Upper lobe of left lung (tissue), 4 donors: ENCODE data around the gene SMOC1.

ENCODE experiments used
- CTCF ChIP-seq, 6 experiments: fragments of 450-650 bp in 4 of 6; fragments of 200-600 bp in 2 of 6; sonication (generic) in 2 of 6; IDR thresholded peaks; one replicate each; pipeline ENCODE4 v1.5.1; 2016 to 2019; ENCODE audit warnings: antibody characterized with exemption in 6 of 6
- EP300 ChIP-seq, 4 donors: sonication (generic); formaldehyde crosslinking; IDR thresholded peaks; one replicate each; pipeline ENCODE4 v1.5.1; 2017; ENCODE audit warnings: antibody characterized with exemption in 4 of 4, control low read depth in 2 of 4
- POLR2A ChIP-seq, 4 donors: fragments of 450-650 bp; IDR thresholded peaks; one replicate each; pipeline ENCODE4 v1.5.1; 2016 to 2017; ENCODE audit warnings: antibody characterized with exemption in 4 of 4, mild to moderate bottlenecking in 2 of 4
- POLR2AphosphoS5 ChIP-seq, 2 donors: sonication (generic); formaldehyde crosslinking; IDR thresholded peaks; one replicate each; pipeline ENCODE4 v1.5.1; 2017; ENCODE audit warnings: antibody characterized with exemption in 2 of 2

GRCh38 chr14:69910871-69911270 is 31.7 kb downstream of the SMOC1 start:
- no peak for TF ChIP-seq CTCF (IDR thresholded peaks at IDR 0.05)
- no peak for TF ChIP-seq POLR2A (IDR thresholded peaks at IDR 0.05)
- no peak for TF ChIP-seq EP300 (IDR thresholded peaks at IDR 0.05)
- no peak for TF ChIP-seq POLR2AphosphoS5 (IDR thresholded peaks at IDR 0.05)
